GM10248 (cell line): ENCODE results near the gene CD84.

Experiments used
- CTCF ChIA-PET: fragments of 300-600 bp; sonication (Branson Sonifier 250); formaldehyde crosslinking; extraction: SDS; loops from one replicate; lab custom pipeline; 2021; ENCODE audit warnings: antibody characterized with exemption; lab: Yijun Ruan, JAX
- POLR2A ChIA-PET: fragments of 350-650 bp; sonication (Branson Sonifier 250); formaldehyde crosslinking; extraction: SDS; loops from one replicate; lab custom pipeline; 2020; ENCODE audit warnings: antibody characterized with exemption; lab: Yijun Ruan, JAX
- DNase-seq: peaks from one replicate; pipeline ENCODE4 v3.0.0; 2012; ENCODE audit errors: extremely low spot score
- CTCF ChIP-seq: IDR thresholded peaks from 2 replicates; pipeline ENCODE4 v1.5.1; 2012; ENCODE audit warnings: mild to moderate bottlenecking, low read depth; ENCODE audit errors: extremely low read depth, missing control alignments, control extremely low read depth

The CD84 gene

GRCh38 chr1:160625321-160625720, 46.0 kb upstream of the CD84 start:
- DNase-seq: no peak
- ChIA-PET CTCF (interaction anchor here (0.8 to 3.7 kb wide), 4 partner anchors 12 to 432 kb away, joined by 3 to 17 read pairs (median 5); no protein-coding TSS in a partner anchor), POLR2A (no interaction called here)

GRCh38 chr1:160624464-160624863, 45.2 kb upstream of the CD84 start:
- no peak for TF ChIP-seq CTCF
- CTCF ChIA-PET: interaction anchor here (1.4 to 3.7 kb wide), 3 partner anchors 13 to 51 kb away, joined by 4 to 17 read pairs (median 6); no protein-coding TSS in a partner anchor
- no peak for DNase-seq
- POLR2A ChIA-PET: interaction anchor here (0.7 to 0.8 kb wide), 2 partner anchors 11 to 1528 kb away, joined by 4 to 5 read pairs; no protein-coding TSS in a partner anchor

More at GRCh38 chr1:160625321-160625720, 46.0 kb upstream of the CD84 start:
- no peak for TF ChIP-seq CTCF

GRCh38 chr1:160623862-160624261, 44.6 kb upstream of the CD84 start:
- POLR2A ChIA-PET: interaction anchor here (0.7 to 0.8 kb wide), 2 partner anchors 12 to 1529 kb away, joined by 4 to 5 read pairs; no protein-coding TSS in a partner anchor
- CTCF ChIA-PET: interaction anchor here (1.4 to 3.7 kb wide), 3 partner anchors 13 to 51 kb away, joined by 4 to 17 read pairs (median 6); no protein-coding TSS in a partner anchor
- DNase-seq: no peak
- no peak for TF ChIP-seq CTCF

GRCh38 chr1:160623227-160623633, 43.9 kb upstream of the CD84 start:
- ChIA-PET POLR2A (no interaction called here), CTCF (interaction anchor here (0.8 to 7.5 kb wide), 3 partner anchors 15 to 195 kb away, joined by 3 to 94 read pairs (median 3); no protein-coding TSS in a partner anchor)
- no peak for DNase-seq
- no peak for TF ChIP-seq CTCF

GRCh38 chr1:160622501-160623226, 43.4 kb upstream of the CD84 start:
- no peak for TF ChIP-seq CTCF
- ChIA-PET POLR2A (no interaction called here), CTCF (interaction anchor here (0.8 to 7.5 kb wide), 6 partner anchors 14 to 329 kb away, joined by 3 to 94 read pairs (median 3); no protein-coding TSS in a partner anchor)
- no peak for DNase-seq

- ChIA-PET CTCF (interaction anchor here (0.8 to 7.5 kb wide), 4 partner anchors 13 to 330 kb away, joined by 3 to 94 read pairs (median 4); no protein-coding TSS in a partner anchor), POLR2A (no interaction called here)
- TF ChIP-seq CTCF: no peak
- no peak for DNase-seq
These were observed 42.5 kb upstream of the CD84 start for GRCh38 chr1:160621633-160622413.
